ENCODE measurements around the gene ADARB2. TPM values are rescaled to one million over a fixed set of nuclear protein-coding genes. Genes with fewer than 3 reads are reported as not detected.
"Not testable (repeated sequence)": the region's sequence is repeated elsewhere in the genome, so short reads cannot be mapped to it uniquely, and the experiment has no call there.

Gene ADARB2
- total and polyA plus RNA-seq, 7 donors: 0.05 to 0.39 (median 0.15) TPM; not detected in 2

DNA sequence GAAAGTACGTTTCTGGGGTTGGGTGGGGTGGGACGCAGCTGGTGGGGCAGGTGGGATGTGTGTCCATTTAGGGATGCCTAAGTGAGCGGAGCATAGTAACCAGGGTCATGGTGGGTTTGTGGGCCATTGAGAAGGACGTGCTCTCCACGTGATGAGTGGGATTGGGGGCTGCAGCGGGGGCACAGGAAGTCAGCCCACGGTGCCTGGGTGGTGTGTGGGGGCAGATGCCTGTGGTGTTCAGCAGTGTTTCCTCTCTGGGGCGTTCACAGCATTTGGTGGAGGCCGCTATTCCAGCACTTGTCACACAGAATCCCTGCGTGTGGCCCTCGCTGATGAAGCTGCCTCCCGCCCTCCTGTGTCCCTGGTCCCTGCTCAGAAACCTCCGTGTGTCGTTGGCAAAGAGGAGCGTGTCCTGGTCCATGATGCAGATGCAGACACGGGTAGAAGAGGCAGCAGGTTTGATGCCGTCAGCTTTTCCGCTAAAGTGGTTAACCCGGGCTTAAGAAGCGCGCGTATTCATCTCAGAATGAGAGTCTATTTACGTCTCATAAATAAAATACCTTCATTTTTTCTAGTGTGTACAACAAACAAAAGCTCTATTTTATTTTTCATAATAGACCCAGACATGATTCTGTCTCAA lies 274.2 kb downstream of the ADARB2 start:
- peaks cover 0 to 20% (median 5%) of the 10 kb centered on the region in 3 donors for H3K27me3 ChIP-seq (ENCODE audit: insufficient read depth in 3 of 3, low read length in 2 of 3)

DNA sequence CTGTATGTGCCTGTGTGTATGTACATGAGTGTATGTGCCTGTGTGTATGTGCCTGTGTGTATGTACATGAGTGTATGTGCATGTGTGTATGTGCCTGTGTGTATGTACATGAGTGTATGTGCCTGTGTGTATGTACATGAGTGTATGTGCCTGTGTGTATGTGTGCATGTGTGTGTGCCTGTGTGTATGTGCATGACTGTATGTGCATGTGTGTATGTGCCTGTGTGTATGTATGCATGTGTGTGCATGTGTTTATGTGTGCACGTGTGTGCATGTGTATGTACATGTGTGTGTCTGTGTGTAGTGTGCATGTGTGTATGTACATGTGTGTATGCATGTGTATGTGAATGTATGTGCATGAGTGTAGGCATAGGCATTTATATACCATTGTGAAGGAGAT lies 274.8 kb downstream of the ADARB2 start:
- Histone ChIP-seq H3K27me3 (ENCODE audit: insufficient read depth in 3 of 3, low read length in 2 of 3) (peaks cover 0 to 17% (median 5%) of the 10 kb centered on the region in 3 donors), H3K36me3 (ENCODE audit: insufficient read depth in 1 of 2, low read depth in 1 of 2) (no peaks in the 10 kb centered on the region), H3K9me3 (no peaks in the 10 kb centered on the region), H3K4me3 (no peak overlapping the region), H3K4me1 (no peaks in the 10 kb centered on the region), H3K27ac (no peak overlapping the region)
- 79 to 97% (median 79%) methylated on average over 1 of the region's 1 CpG for WGBS, 3 donors
- intact Hi-C loops (cut with DNase I): no loop called here
- DNase-seq (no peak), ATAC-seq (no peak)
- TF ChIP-seq, protein P1, sequence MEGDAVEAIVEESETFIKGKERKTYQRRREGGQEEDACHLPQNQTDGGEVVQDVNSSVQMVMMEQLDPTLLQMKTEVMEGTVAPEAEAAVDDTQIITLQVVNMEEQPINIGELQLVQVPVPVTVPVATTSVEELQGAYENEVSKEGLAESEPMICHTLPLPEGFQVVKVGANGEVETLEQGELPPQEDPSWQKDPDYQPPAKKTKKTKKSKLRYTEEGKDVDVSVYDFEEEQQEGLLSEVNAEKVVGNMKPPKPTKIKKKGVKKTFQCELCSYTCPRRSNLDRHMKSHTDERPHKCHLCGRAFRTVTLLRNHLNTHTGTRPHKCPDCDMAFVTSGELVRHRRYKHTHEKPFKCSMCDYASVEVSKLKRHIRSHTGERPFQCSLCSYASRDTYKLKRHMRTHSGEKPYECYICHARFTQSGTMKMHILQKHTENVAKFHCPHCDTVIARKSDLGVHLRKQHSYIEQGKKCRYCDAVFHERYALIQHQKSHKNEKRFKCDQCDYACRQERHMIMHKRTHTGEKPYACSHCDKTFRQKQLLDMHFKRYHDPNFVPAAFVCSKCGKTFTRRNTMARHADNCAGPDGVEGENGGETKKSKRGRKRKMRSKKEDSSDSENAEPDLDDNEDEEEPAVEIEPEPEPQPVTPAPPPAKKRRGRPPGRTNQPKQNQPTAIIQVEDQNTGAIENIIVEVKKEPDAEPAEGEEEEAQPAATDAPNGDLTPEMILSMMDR (IDR thresholded peaks at IDR 0.05): no peak

More for the DNA sequence above, 274.2 kb downstream of the ADARB2 start:
- TF ChIP-seq, protein P1 (IDR thresholded peaks at IDR 0.05): no peak
- intact Hi-C loops (cut with DNase I): no loop called here
- Histone ChIP-seq H3K9me3 (no peaks in the 10 kb centered on the region), H3K27ac (no peak overlapping the region), H3K36me3 (ENCODE audit: insufficient read depth in 1 of 2, low read depth in 1 of 2) (no peaks in the 10 kb centered on the region), H3K4me3 (no peak overlapping the region), H3K4me1 (no peaks in the 10 kb centered on the region)
- DNase-seq: no peak
- ATAC-seq: no peak
- WGBS, 3 donors: 66 to 71% (median 68%) methylated on average over 22 to 23 of the region's 23 CpGs

DNA sequence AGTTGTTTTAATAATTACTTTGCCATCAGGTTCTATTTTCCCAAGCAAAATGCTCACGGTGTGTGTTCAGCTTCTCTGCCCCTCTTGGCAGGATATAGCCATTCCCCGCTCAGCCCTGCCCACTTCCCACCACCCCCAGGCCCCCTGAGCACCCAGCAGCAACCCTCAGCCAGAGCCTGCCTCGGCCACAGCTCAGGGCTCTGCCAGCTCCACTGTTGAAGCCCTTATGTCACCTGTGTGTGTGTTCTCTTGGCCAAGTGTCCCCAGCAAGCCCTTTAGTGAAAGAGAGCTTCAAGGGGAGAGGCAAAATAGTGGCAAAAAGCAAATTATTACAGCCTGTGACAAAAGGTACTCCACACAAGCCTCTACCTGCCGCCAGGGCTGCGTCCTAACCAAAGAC lies 275.3 kb downstream of the ADARB2 start:
- intact Hi-C loops (cut with DNase I): no loop called here

DNA sequence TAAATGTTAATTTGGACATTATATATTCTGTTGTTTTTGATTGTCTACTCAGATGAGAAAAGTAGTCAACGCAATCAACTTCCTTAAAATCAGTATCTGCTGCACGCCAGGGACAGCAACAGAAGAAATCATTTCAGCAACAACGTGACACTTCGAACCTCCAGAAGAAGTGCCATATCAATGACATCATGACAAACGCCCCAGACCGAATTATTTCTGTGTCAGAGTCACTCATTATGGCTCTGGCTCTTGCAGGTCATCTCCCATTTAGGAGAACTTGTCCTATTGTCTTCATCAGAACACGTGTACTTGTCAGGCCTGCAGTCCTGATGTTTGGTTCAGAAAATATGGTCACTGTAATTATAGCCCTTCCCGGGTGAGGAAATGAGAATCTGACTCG lies 276.3 kb downstream of the ADARB2 start:
- intact Hi-C loops (cut with DNase I): no loop called here
- no peaks in the 10 kb centered on the region for H3K9me3 ChIP-seq
- H3K27ac ChIP-seq: no peak overlapping the region
- no peak overlapping the region for H3K4me3 ChIP-seq
- TF ChIP-seq, protein P1 (IDR thresholded peaks at IDR 0.05): no peak
- no peak for DNase-seq
- H3K36me3 ChIP-seq (ENCODE audit: insufficient read depth in 1 of 2, low read depth in 1 of 2): no peaks in the 10 kb centered on the region
- 26 to 37% (median 35%) methylated on average over 9 of the region's 9 CpGs for WGBS, 3 donors
- ATAC-seq: no peak
- H3K27me3 ChIP-seq (ENCODE audit: insufficient read depth in 3 of 3, low read length in 2 of 3): peaks cover 0 to 5% (median 2%) of the 10 kb centered on the region in 3 donors
- H3K4me1 ChIP-seq: no peaks in the 10 kb centered on the region

More for the DNA sequence above, 275.3 kb downstream of the ADARB2 start:
- H3K4me1 ChIP-seq: no peaks in the 10 kb centered on the region
- 63 to 64% (median 63%) methylated on average over 5 of the region's 5 CpGs for WGBS, 3 donors
- peaks cover 0 to 14% (median 2%) of the 10 kb centered on the region in 3 donors for H3K27me3 ChIP-seq (ENCODE audit: insufficient read depth in 3 of 3, low read length in 2 of 3)
- no peak for ATAC-seq
- H3K9me3 ChIP-seq: no peaks in the 10 kb centered on the region
- DNase-seq: no peak
- no peak overlapping the region for H3K4me3 ChIP-seq
- H3K36me3 ChIP-seq (ENCODE audit: insufficient read depth in 1 of 2, low read depth in 1 of 2): no peaks in the 10 kb centered on the region
- TF ChIP-seq, protein P1 (IDR thresholded peaks at IDR 0.05): no peak
- no peak overlapping the region for H3K27ac ChIP-seq

DNA sequence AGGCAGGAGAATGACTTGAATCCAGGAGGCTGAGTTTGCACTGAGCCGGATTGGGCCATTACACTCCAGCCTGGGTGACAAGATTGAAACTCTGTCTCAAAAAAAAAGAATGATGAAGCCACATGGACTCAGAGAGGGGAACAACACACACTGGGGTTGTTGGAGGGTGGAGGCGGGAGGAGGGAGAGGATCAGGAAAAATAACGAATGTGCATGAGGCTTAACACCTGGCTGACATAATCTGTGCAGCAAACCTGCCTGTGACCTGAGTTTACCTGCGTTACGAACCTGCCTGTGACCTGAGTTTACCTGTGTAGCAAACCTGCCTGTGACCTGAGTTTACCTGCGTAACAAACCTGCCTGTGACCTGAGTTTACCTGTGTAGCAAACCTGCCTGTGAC lies 277.7 kb downstream of the ADARB2 start:
- H3K9me3 ChIP-seq; ATAC-seq; H3K27ac ChIP-seq; H3K4me1 ChIP-seq; H3K36me3 ChIP-seq (ENCODE audit: insufficient read depth in 1 of 2, low read depth in 1 of 2); intact Hi-C loops (cut with DNase I); H3K27me3 ChIP-seq (ENCODE audit: insufficient read depth in 3 of 3, low read length in 2 of 3); DNase-seq; H3K4me3 ChIP-seq: not testable (repeated sequence)
- 71 to 86% (median 85%) methylated on average over 5 to 6 of the region's 6 CpGs for WGBS, 3 donors
